H1 (cell line): ENCODE measurements around the gene ZNF777. TPM values are rescaled to one million over a fixed set of nuclear protein-coding genes. Genes with fewer than 3 reads are reported as not detected.
A peak's percentile ranks its signal among the peaks of the same experiment; 100 is the strongest.

ENCODE experiments used
- GTF2F1 ChIP-seq: IDR thresholded peaks from 2 replicates; pipeline ENCODE4 v1.6.1; 2012; ENCODE audit warnings: low read depth, low read length, improper control_type of control experiment, borderline replicate concordance
- HDAC6 ChIP-seq: IDR thresholded peaks from one replicate; pipeline ENCODE4 v1.7.1; 2012; ENCODE audit warnings: low read depth, mild to moderate bottlenecking, inconsistent platforms, low read length, moderate library complexity
- KDM1A ChIP-seq: fragments of 200-600, 300-600 bp; sonication (generic); IDR thresholded peaks from 2 replicates; pipeline ENCODE4 v1.7.1; 2016; ENCODE audit warnings: mild to moderate bottlenecking, low read length, borderline replicate concordance
- MAX ChIP-seq: IDR thresholded peaks from 2 replicates; pipeline ENCODE4 v1.6.1; 2012; ENCODE audit warnings: inconsistent platforms
- POLR2A ChIP-seq, 2 experiments: IDR thresholded peaks; 1 replicate in 1 of 2; 2 replicates in 1 of 2; pipeline ENCODE4 v1.6.1; 2011; ENCODE audit warnings: low read depth in 2 of 2, low read length in 2 of 2, mild to moderate bottlenecking in 2 of 2; ENCODE audit errors: control extremely low read depth in 1 of 2
- RNF2 ChIP-seq: fragments of 200-900, 300-1000 bp; sonication (generic); IDR thresholded peaks from 2 replicates; pipeline ENCODE4 v1.7.1; 2016; ENCODE audit warnings: borderline replicate concordance, low read depth, mild to moderate bottlenecking, antibody characterized with exemption, low read length; ENCODE audit not compliant: poor library complexity, severe bottlenecking; ENCODE audit errors: missing control alignments
- SIRT6 ChIP-seq: IDR thresholded peaks from one replicate; pipeline ENCODE4 v1.7.1; 2012; ENCODE audit warnings: low read length, inconsistent platforms
- TAF1 ChIP-seq: IDR thresholded peaks from 2 replicates; pipeline ENCODE4 v1.6.1; 2011; ENCODE audit warnings: mild to moderate bottlenecking, low read depth, low read length
- ZNF274 ChIP-seq: IDR thresholded peaks from 2 replicates; pipeline ENCODE4 v1.7.0; 2012; ENCODE audit warnings: low read length, borderline replicate concordance; ENCODE audit errors: extremely low read depth
- polyA plus RNA-seq, 7 experiments: library from polyadenylated mRNA; depleted of rRNA in 3 of 7; stranded (reverse) in 5 of 7; unstranded in 2 of 7; fragments of >200 nt in 5 of 7; fragments of 200-250 nt in 2 of 7; gene quantifications; 1 replicate in 5 of 7; 2 replicates in 1 of 7; 4 replicates in 1 of 7; pipeline versions ENCODE4 v1.2.1 to v1.2.3, GENCODE V29; 2011 to 2013; ENCODE audit warnings: missing spikeins in 2 of 7, mixed read lengths in 2 of 7
- total RNA-seq: library from RNA; stranded (reverse); fragmentation: NEBNext Ultra II Directional; extraction: Animal tissue kit (Norgen Biotek cat#: 25700); gene quantifications from 2 replicates; pipeline ENCODE4 v1.2.1, GENCODE V29; 2021

The ZNF777 gene
- total and polyA plus RNA-seq, 2 of the 8 experiments (the other 6 are each of a cell fraction or from before 2014, with no cell fraction given), result 8.0 to 10.1 TPM

- TF ChIP-seq HDAC6 (no peak), TAF1 (peak; percentile 67), ZNF274 (no peak), POLR2A (IDR thresholded peaks at IDR 0.05; ENCODE audit: control extremely low read depth in 1 of 2, low read depth in 2 of 2, low read length in 2 of 2) (peak; percentile 27 to 46; a peak in 2 of 3 replicates), GTF2F1 (no peak), RNF2 (no peak), SIRT6 (no peak), KDM1A (no peak), MAX (peak; percentile 55; the same call in 1 of the 2 replicates)
Measured at GRCh38 chr7:149460493-149461277, at the start of gene ZNF777 (continued).
